CD14-positive monocyte (primary cell): ENCODE results near the gene RNF181. TPM values are rescaled to one million over a fixed set of nuclear protein-coding genes. Genes with fewer than 3 reads are reported as not detected.

Source experiments
- DNase-seq, 3 donors: peaks; one replicate each; pipeline ENCODE4 v3.0.0-alpha.2; 2011 to 2022
- H2AFZ ChIP-seq: 2 replicates; pipeline ENCODE4 v1.6.0; 2012; ENCODE audit warnings: mild to moderate bottlenecking, low read depth, low read length, inconsistent platforms; ENCODE audit not compliant: insufficient read depth, poor library complexity, severe bottlenecking
- H3K27ac ChIP-seq, 2 donors: 1 replicate in 1 of 2; 2 replicates in 1 of 2; pipeline ENCODE4 v1.5.1; 2012 to 2013; ENCODE audit warnings: low read length in 2 of 2, control low read depth in 1 of 2, inconsistent platforms in 1 of 2, low read depth in 1 of 2, mild to moderate bottlenecking in 1 of 2
- H3K27me3 ChIP-seq, 2 donors: one replicate each; pipeline versions ENCODE4 v1.6.0 to v1.6.1; 2011 to 2013; ENCODE audit warnings: low read length in 2 of 2; ENCODE audit not compliant: control insufficient read depth in 2 of 2, insufficient read depth in 2 of 2
- H3K36me3 ChIP-seq, 2 donors: replicated peaks in 1 of 2; 1 replicate in 1 of 2; 2 replicates in 1 of 2; pipeline versions ENCODE4 v1.5.1 to v1.6.1; 2012 to 2013; ENCODE audit warnings: low read length in 2 of 2, control low read depth in 1 of 2, inconsistent platforms in 1 of 2, mild to moderate bottlenecking in 1 of 2; ENCODE audit not compliant: insufficient read depth in 2 of 2, control insufficient read depth in 1 of 2
- H3K4me1 ChIP-seq, 2 donors: 1 replicate in 1 of 2; 2 replicates in 1 of 2; pipeline versions ENCODE4 v1.5.1 to v1.6.1; 2012 to 2013; ENCODE audit warnings: low read length in 2 of 2, control low read depth in 1 of 2, inconsistent platforms in 1 of 2, mild to moderate bottlenecking in 1 of 2, moderate library complexity in 1 of 2; ENCODE audit not compliant: insufficient read depth in 2 of 2, control insufficient read depth in 1 of 2
- H3K4me2 ChIP-seq: replicated peaks from 2 replicates; pipeline ENCODE3; 2012; ENCODE audit warnings: low read length, moderate library complexity, mild to moderate bottlenecking; ENCODE audit not compliant: poor library complexity, severe bottlenecking; ENCODE audit errors: extremely low read depth
- H3K4me3 ChIP-seq, 3 experiments: fragments of 200-600 bp in 1 of 3; sonication (generic) in 1 of 3; replicated peaks in 1 of 3; 1 replicate in 2 of 3; 2 replicates in 1 of 3; pipeline ENCODE4 v1.5.1; 2011 to 2013; ENCODE audit warnings: low read length in 3 of 3, mild to moderate bottlenecking in 3 of 3, control low read depth in 2 of 3, low read depth in 2 of 3, inconsistent platforms in 1 of 3, moderate library complexity in 1 of 3
- H3K79me2 ChIP-seq: 2 replicates; pipeline ENCODE4 v1.6.0; 2012; ENCODE audit warnings: mild to moderate bottlenecking, control low read depth, inconsistent platforms, low read length, moderate library complexity; ENCODE audit not compliant: insufficient read depth
- H3K9ac ChIP-seq: 2 replicates; pipeline ENCODE4 v1.6.0; 2017; ENCODE audit warnings: low read length, mild to moderate bottlenecking; ENCODE audit not compliant: insufficient read depth, poor library complexity, severe bottlenecking
- H3K9me3 ChIP-seq, 2 donors: replicated peaks in 1 of 2; 1 replicate in 1 of 2; 2 replicates in 1 of 2; pipeline versions ENCODE4 v1.5.1 to v1.6.1; 2012 to 2013; ENCODE audit warnings: low read length in 2 of 2, control low read depth in 1 of 2; ENCODE audit not compliant: control insufficient read depth in 1 of 2, insufficient read depth in 1 of 2
- H4K20me1 ChIP-seq: 2 replicates; pipeline ENCODE4 v1.6.0; 2012; ENCODE audit warnings: mild to moderate bottlenecking, low read length, control low read depth, moderate library complexity; ENCODE audit not compliant: insufficient read depth
- H3K27ac Mint-ChIP-seq, 7 donors: one replicate each; pipeline ENCODE4 v1.8.0; 2020; ENCODE audit warnings: mild to moderate bottlenecking in 7 of 7, mixed read lengths in 7 of 7, moderate library complexity in 6 of 7, inconsistent platforms in 2 of 7
- H3K27me3 Mint-ChIP-seq, 3 donors: one replicate each; pipeline ENCODE4 v1.8.0; 2021 to 2022; ENCODE audit warnings: low read depth in 3 of 3, mild to moderate bottlenecking in 3 of 3, mixed read lengths in 3 of 3, moderate library complexity in 3 of 3, inconsistent platforms in 1 of 3
- H3K36me3 Mint-ChIP-seq, 2 donors: one replicate each; pipeline ENCODE4 v1.8.0; 2020; ENCODE audit warnings: mixed read lengths in 2 of 2, inconsistent platforms in 1 of 2, mild to moderate bottlenecking in 1 of 2
- H3K4me1 Mint-ChIP-seq: one replicate; pipeline ENCODE4 v1.8.0; 2020; ENCODE audit warnings: mild to moderate bottlenecking, mixed read lengths
- H3K4me3 Mint-ChIP-seq, 2 donors: one replicate each; pipeline ENCODE4 v1.8.0; 2020; ENCODE audit warnings: mild to moderate bottlenecking in 2 of 2, mixed read lengths in 2 of 2, moderate library complexity in 1 of 2
- H3K9me3 Mint-ChIP-seq, 7 donors: one replicate each; pipeline ENCODE4 v1.8.0; 2020 to 2022; ENCODE audit warnings: mixed read lengths in 7 of 7, mild to moderate bottlenecking in 6 of 7, moderate library complexity in 6 of 7, inconsistent platforms in 2 of 7
- CTCF ChIP-seq: fragments of 200-600 bp; IDR thresholded peaks from one replicate; pipeline ENCODE4 v1.8.0; 2022; ENCODE audit warnings: antibody characterized with exemption, mild to moderate bottlenecking
- WGBS: methylation state at CpG from one replicate; pipeline ENCODE4 v1.1.5; 2013; ENCODE audit warnings: missing lambda C conversion rate; ENCODE audit not compliant: insufficient coverage; 5-methylcytosine and 5-hydroxymethylcytosine counted together
- intact Hi-C, 2 donors: fragments of 100-400 bp; cut with micrococcal nuclease; formaldehyde crosslinking; loops; one replicate each; pipeline versions ENCODE4 v1.15.0 to v1.15.1; 2023
- polyA plus RNA-seq, 3 donors: library from polyadenylated mRNA; depleted of rRNA in 1 of 3; unstranded in 2 of 3; stranded (reverse) in 1 of 3; fragments of 300-500 nt in 2 of 3; fragments of >200 nt in 1 of 3; fragmentation: Illumina TruSeq in 2 of 3; gene quantifications; 1 replicate in 2 of 3; 2 replicates in 1 of 3; pipeline ENCODE4 v1.2.3, GENCODE V29; 2012 to 2021
- small RNA-seq: library from RNA; depleted of rRNA; stranded (forward); fragments of <200 nt; gene quantifications from one replicate; pipeline ENCODE3, GENCODE V24; 2012; ENCODE audit warnings: low read depth; ENCODE audit not compliant: insufficient read length

RNF181 gene
- polyA plus RNA-seq, 3 donors: 254 to 475 (median 382) TPM

GRCh38 chr2:85644909-85645308 is 49.4 kb downstream of the RNF181 start:
- WGBS: 98% methylated on average over 6 of the region's 8 CpGs
- no peak for TF ChIP-seq CTCF
- H3K27me3 ChIP-seq: no peaks in the 10 kb centered on the region
- no peak overlapping the region for H2AFZ ChIP-seq
- no peak overlapping the region for H3K9ac ChIP-seq
- Mint-ChIP-seq H3K4me1 (peaks cover 15% of the 10 kb centered on the region), H3K4me3 (no peak overlapping the region), H3K36me3 (peaks cover 93 to 98% of the 10 kb centered on the region in 2 donors), H3K9me3 (no peaks in the 10 kb centered on the region), H3K27ac (peak overlapping the region in 1 of 7 donors; percentile 30), H3K27me3 (peaks cover 0 to 1% (median 0%) of the 10 kb centered on the region in 3 donors)
- H3K4me3 ChIP-seq: no peak overlapping the region
- intact Hi-C loops: no loop called here
- no peak overlapping the region for H3K4me2 ChIP-seq
- peaks cover 17% of the 10 kb centered on the region in 2 donors for H3K4me1 ChIP-seq
- peaks cover 4% of the 10 kb centered on the region for H3K79me2 ChIP-seq
- no peaks in the 10 kb centered on the region for H3K9me3 ChIP-seq
- H3K27ac ChIP-seq: no peak overlapping the region
- peaks cover 87 to 98% of the 10 kb centered on the region in 2 donors for H3K36me3 ChIP-seq
- no peaks in the 10 kb centered on the region for H4K20me1 ChIP-seq
- DNase-seq: no peak

- no peaks in the 10 kb centered on the region for H3K9me3 ChIP-seq
- peaks cover 4% of the 10 kb centered on the region for H3K79me2 ChIP-seq
- H2AFZ ChIP-seq: no peak overlapping the region
- no peaks in the 10 kb centered on the region for H3K27me3 ChIP-seq
- no peak for DNase-seq
- no peak overlapping the region for H3K4me3 ChIP-seq
- WGBS: no CpG with 5 or more reads among the region's 2 CpGs
- no peak overlapping the region for H3K27ac ChIP-seq
- H3K36me3 Mint-ChIP-seq: peaks cover 90 to 98% of the 10 kb centered on the region in 2 donors
- peaks cover 17% of the 10 kb centered on the region in 2 donors for H3K4me1 ChIP-seq
- H3K27ac Mint-ChIP-seq: no peak overlapping the region
- intact Hi-C loops: no loop called here
- peaks cover 15% of the 10 kb centered on the region for H3K4me1 Mint-ChIP-seq
- H4K20me1 ChIP-seq: no peaks in the 10 kb centered on the region
- H3K9ac ChIP-seq: no peak overlapping the region
- peaks cover 85 to 99% of the 10 kb centered on the region in 2 donors for H3K36me3 ChIP-seq
- no peak for TF ChIP-seq CTCF
- H3K9me3 Mint-ChIP-seq: no peaks in the 10 kb centered on the region
- H3K4me2 ChIP-seq: no peak overlapping the region
- H3K4me3 Mint-ChIP-seq: no peak overlapping the region
- H3K27me3 Mint-ChIP-seq: peaks cover 0 to 1% (median 0%) of the 10 kb centered on the region in 3 donors
These were observed 50.6 kb downstream of the RNF181 start for GRCh38 chr2:85646166-85646565.

Small RNA genes within 50 kb of the gene (small RNA-seq; reads per million reads assigned to genes)
- not detected for gene RN7SL126P

Other genes starting within 250 kb of the RNF181 start
- 10 to 100 TPM; 12.4 to 15.8 (median 15.0) TPM for gene RETSAT, start 241.2 kb upstream of the RNF181 start, polyA plus RNA-seq
- 10 to 100 TPM in 1 of 3 donors, 1 to 10 TPM in 2; 6.1 to 53.3 (median 7.2) TPM for gene ELMOD3, start 241.0 kb upstream of the RNF181 start, polyA plus RNA-seq
- gene CAPG, start 185.4 kb upstream of the RNF181 start, polyA plus RNA-seq: 100 to 1,000 TPM; 474 to 847 (median 631) TPM
- not detected for gene SH2D6, start 177.0 kb upstream of the RNF181 start, polyA plus RNA-seq
- 100 to 1,000 TPM in 2 of 3 donors, 10 to 100 TPM in 1; 97.0 to 454 (median 117) TPM for gene MAT2A, start 56.6 kb upstream of the RNF181 start, polyA plus RNA-seq
- 10 to 100 TPM; 24.0 to 34.4 (median 32.0) TPM for gene GGCX, start 34.3 kb upstream of the RNF181 start, polyA plus RNA-seq
- gene VAMP8, start 18.2 kb upstream of the RNF181 start, polyA plus RNA-seq: 100 to 1,000 TPM; 260 to 761 (median 623) TPM
- gene VAMP5, start 11.3 kb upstream of the RNF181 start, polyA plus RNA-seq: 100 to 1,000 TPM; 154 to 251 (median 171) TPM
- gene TMEM150A, start 7.0 kb downstream of the RNF181 start, polyA plus RNA-seq: 10 to 100 TPM; 24.7 to 29.1 (median 26.6) TPM
- gene C2orf68, start 16.3 kb downstream of the RNF181 start, polyA plus RNA-seq: 10 to 100 TPM; 24.2 to 32.9 (median 30.7) TPM
- gene USP39, start 20.4 kb downstream of the RNF181 start, polyA plus RNA-seq: 10 to 100 TPM; 46.5 to 48.3 (median 48.0) TPM
- under 1 TPM in 2 of 3 donors, not detected in 1; 0.18 to 0.47 TPM for gene SFTPB, start 72.5 kb downstream of the RNF181 start, polyA plus RNA-seq
- 10 to 100 TPM in 2 of 3 donors, 1 to 10 TPM in 1; 4.6 to 13.2 (median 11.1) TPM for gene GNLY, start 98.6 kb downstream of the RNF181 start, polyA plus RNA-seq
- gene ATOH8, start 158.2 kb downstream of the RNF181 start, polyA plus RNA-seq: 1 to 10 TPM; 2.0 to 3.9 (median 2.1) TPM